Endothelial cell of umbilical vein (primary cell): Measurements from ENCODE around the gene DCAF4L1. TPM values are rescaled to one million over a fixed set of nuclear protein-coding genes. Genes with fewer than 3 reads are reported as not detected.

Experiments used
- Bru-seq: library from RNA; stranded (reverse); fragments of 400-500 nt; gene quantifications from one replicate; lab custom pipeline; 2021; lab: Mats Ljungman, UMichigan
- BruChase-seq, 2 experiments: library from RNA; stranded (reverse); fragments of 400-500 nt; gene quantifications; one replicate each; lab custom pipeline; 2021; lab: Mats Ljungman, UMichigan
- BruUV-seq: library from RNA; stranded (reverse); fragments of 400-500 nt; replicated peaks from 2 replicates; lab custom pipeline; 2021; lab: Mats Ljungman, UMichigan
- CTCF ChIA-PET: fragments of 300-600, 350-600 bp; sonication (Branson Sonifier 250); formaldehyde crosslinking; loops from one replicate; lab custom pipeline; 2021; ENCODE audit warnings: antibody characterized with exemption, inconsistent platforms; lab: Charles Lee
- POLR2A ChIA-PET: fragments of 300-600, 350-600 bp; sonication (Branson Sonifier 250); formaldehyde crosslinking; loops from one replicate; lab custom pipeline; 2021; ENCODE audit warnings: antibody characterized with exemption, inconsistent platforms; lab: Charles Lee
- DNase-seq: peaks from one replicate; pipeline ENCODE4 v3.0.0-alpha.2; 2011; ENCODE audit warnings: low read depth, low spot score
- FAIRE-seq: peaks from 2 replicates; lab custom pipeline; 2011; peaks lifted over from hg19 to GRCh38; lab: Jason Lieb, UNC
- H2AFZ ChIP-seq: 2 replicates; pipeline ENCODE4 v1.6.0; 2012; ENCODE audit warnings: low read depth, low read length, control low read depth, inconsistent platforms
- H3K27ac ChIP-seq: 2 replicates; pipeline ENCODE4 v1.5.1; 2011; ENCODE audit warnings: low read depth, mild to moderate bottlenecking, control low read depth, low read length, moderate library complexity; ENCODE audit not compliant: insufficient read depth
- H3K27me3 ChIP-seq, 2 experiments: 2 replicates each; pipeline versions ENCODE4 v1.6.0 to v1.6.1; 2011; ENCODE audit warnings: low read length in 2 of 2, mixed read lengths in 1 of 2; ENCODE audit not compliant: control insufficient read depth in 2 of 2, insufficient read depth in 2 of 2
- H3K36me3 ChIP-seq, 2 experiments: 2 replicates in 1 of 2; 3 replicates in 1 of 2; pipeline ENCODE4 v1.5.1; 2011; ENCODE audit warnings: low read length in 2 of 2, mild to moderate bottlenecking in 1 of 2, moderate library complexity in 1 of 2; ENCODE audit not compliant: control insufficient read depth in 2 of 2, insufficient read depth in 2 of 2; ENCODE audit errors: extremely low read depth in 1 of 2
- H3K4me1 ChIP-seq: 3 replicates; pipeline ENCODE4 v1.5.1; 2011; ENCODE audit warnings: mild to moderate bottlenecking, low read length; ENCODE audit not compliant: control insufficient read depth, insufficient read depth; ENCODE audit errors: extremely low read depth
- H3K4me2 ChIP-seq: 2 replicates; pipeline ENCODE4 v1.6.1; 2011; ENCODE audit warnings: low read length, control low read depth, mixed read lengths; ENCODE audit not compliant: insufficient read depth
- H3K4me3 ChIP-seq, 3 experiments: fragments of 200-600 bp in 1 of 3; sonication (generic), shearing (Covaris generic) in 1 of 3; replicated peaks in 1 of 3; 2 replicates each; pipeline ENCODE4 v1.5.1; 2011 to 2016; ENCODE audit warnings: control low read depth in 3 of 3, low read length in 3 of 3, mild to moderate bottlenecking in 2 of 3, inconsistent platforms in 1 of 3, low read depth in 1 of 3, moderate library complexity in 1 of 3; ENCODE audit not compliant: insufficient read depth in 1 of 3
- H3K79me2 ChIP-seq: 2 replicates; pipeline ENCODE4 v1.6.0; 2012; ENCODE audit warnings: low read length, inconsistent platforms; ENCODE audit not compliant: control insufficient read depth, insufficient read depth
- H3K9ac ChIP-seq: replicated peaks from 2 replicates; pipeline ENCODE3; 2011; ENCODE audit warnings: low read length, control low read depth; ENCODE audit not compliant: insufficient read depth; ENCODE audit errors: extremely low read depth
- H3K9me1 ChIP-seq: replicated peaks from 3 replicates; pipeline ENCODE4 v1.6.0; 2011; ENCODE audit warnings: mild to moderate bottlenecking, low read length; ENCODE audit not compliant: control insufficient read depth, insufficient read depth; ENCODE audit errors: extremely low read depth
- H3K9me3 ChIP-seq: replicated peaks from 2 replicates; pipeline ENCODE4 v1.5.1; 2012; ENCODE audit warnings: low read length, inconsistent platforms; ENCODE audit not compliant: control insufficient read depth, insufficient read depth
- H4K20me1 ChIP-seq: replicated peaks from 2 replicates; pipeline ENCODE3; 2011; ENCODE audit warnings: mild to moderate bottlenecking, low read length; ENCODE audit not compliant: control insufficient read depth, insufficient read depth; ENCODE audit errors: extremely low read depth
- CTCF ChIP-seq, 2 donors: IDR thresholded peaks; 1 replicate in 1 of 2; 2 replicates in 1 of 2; pipeline ENCODE4 v1.5.1; 2011; ENCODE audit warnings: low read length in 2 of 2, mild to moderate bottlenecking in 2 of 2, moderate library complexity in 2 of 2, control low read depth in 1 of 2, inconsistent platforms in 1 of 2, low read depth in 1 of 2; ENCODE audit not compliant: insufficient read depth in 1 of 2; ENCODE audit errors: extremely low read depth in 1 of 2
- EZH2 ChIP-seq: IDR thresholded peaks from 2 replicates; pipeline ENCODE4 v1.6.1; 2012; ENCODE audit warnings: borderline replicate concordance, low read depth, mild to moderate bottlenecking, moderate library complexity, low read length, inconsistent platforms; ENCODE audit not compliant: severe bottlenecking
- FOS ChIP-seq: IDR thresholded peaks from 2 replicates; pipeline ENCODE4 v1.6.1; 2011; ENCODE audit warnings: mild to moderate bottlenecking, low read length, moderate library complexity, borderline replicate concordance; ENCODE audit not compliant: insufficient read depth
- GATA2 ChIP-seq: IDR thresholded peaks from 2 replicates; pipeline ENCODE4 v1.7.0; 2011; ENCODE audit warnings: low read depth, mild to moderate bottlenecking, moderate library complexity, mixed read lengths, low read length; ENCODE audit not compliant: insufficient read length, insufficient read depth
- JUN ChIP-seq: IDR thresholded peaks from 2 replicates; pipeline ENCODE4 v1.6.1; 2011; ENCODE audit warnings: borderline replicate concordance, low read depth; ENCODE audit not compliant: insufficient read length, insufficient read depth
- MYC ChIP-seq: IDR thresholded peaks from one replicate; pipeline ENCODE4 v1.6.1; 2011; ENCODE audit warnings: mild to moderate bottlenecking, low read depth, low read length
- POLR2A ChIP-seq: IDR thresholded peaks from 2 replicates; pipeline ENCODE4 v1.6.1; 2012; ENCODE audit warnings: low read depth, mild to moderate bottlenecking, control low read depth, low read length
- dilution Hi-C: fragments of 300-500 bp; cut with MboI; formaldehyde crosslinking; loops from one replicate; pipeline ENCODE4 v1.15.0; 2019; ENCODE audit warnings: low sequenced_read_pairs; ENCODE audit not compliant: extremely low pct_ligation_motif_present
- intact Hi-C: fragments of 100-400 bp; cut with micrococcal nuclease; formaldehyde crosslinking; loops from one replicate; pipeline ENCODE4 v1.10.0; 2022
- long read RNA-seq: library from polyadenylated mRNA; stranded (forward); transcript quantifications from one replicate; pipeline ENCODE4 v2.0.0, GENCODE V29; 2021
- polyA minus RNA-seq, 3 experiments: library from RNA; depleted of rRNA, polyadenylated mRNA; stranded (reverse); fragments of >200 nt; gene quantifications; 1 replicate in 1 of 3; 2 replicates in 2 of 3; pipeline ENCODE4 v1.2.3, GENCODE V29; 2011
- polyA plus RNA-seq, 4 experiments: library from polyadenylated mRNA; depleted of rRNA in 3 of 4; stranded (reverse) in 3 of 4; unstranded in 1 of 4; fragments of >200 nt; gene quantifications; 2 replicates each; pipeline versions ENCODE4 v1.2.1 to v1.2.3, GENCODE V29; 2011 to 2012; ENCODE audit warnings: missing spikeins in 1 of 4
- total RNA-seq: library from RNA; stranded (reverse); gene quantifications from 2 replicates; pipeline ENCODE4 v1.2.3, GENCODE V29; 2021

The DCAF4L1 gene, protein sequence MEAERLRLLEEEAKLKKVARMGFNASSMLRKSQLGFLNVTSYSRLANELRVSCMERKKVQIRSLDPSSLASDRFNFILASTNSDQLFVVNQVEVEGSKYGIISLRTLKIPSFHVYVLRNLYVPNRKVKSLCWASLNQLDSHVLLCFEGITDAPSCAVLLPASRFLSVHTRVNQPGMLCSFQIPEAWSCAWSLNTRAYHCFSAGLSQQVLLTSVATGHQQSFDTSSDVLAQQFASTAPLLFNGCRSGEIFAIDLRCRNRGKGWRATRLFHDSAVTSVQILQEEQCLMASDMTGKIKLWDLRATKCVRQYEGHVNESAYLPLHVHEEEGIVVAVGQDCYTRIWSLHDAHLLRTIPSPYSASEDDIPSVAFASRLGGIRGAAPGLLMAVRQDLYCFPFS
- 0.15 and 0.16 TPM in 2 replicates for total RNA-seq
- 0.06 TPM in 2 replicates for polyA plus RNA-seq
- 0.01 and 0.03 TPM in 2 replicates for polyA plus RNA-seq (2011; cell fraction: cytosol; rRNA removed)
- polyA plus RNA-seq (2011; cell fraction: nucleus; rRNA removed) = 0.45 and 0.53 TPM in 2 replicates
- polyA plus RNA-seq (2012) = 0.04 and 0.12 TPM in 2 replicates
- 0.07 and 0.17 TPM in 2 replicates for polyA minus RNA-seq
- not detected for polyA minus RNA-seq (2011; cell fraction: cytosol; rRNA and poly(A)+ RNA removed)
- 0.29 and 0.38 TPM in 2 replicates for polyA minus RNA-seq (2011; cell fraction: nucleus; rRNA and poly(A)+ RNA removed)
- percentile 29 among the genes with signal in this experiment for Bru-seq, nascent RNA
- percentile 92 among the genes with signal in this experiment for BruChase-seq, experiment 1, labeled RNA remaining after a 6-hour chase
- BruChase-seq, experiment 2, labeled RNA remaining after a 2-hour chase = percentile 80 among the genes with signal in this experiment
- long read RNA-seq = 0 reads

DNA sequence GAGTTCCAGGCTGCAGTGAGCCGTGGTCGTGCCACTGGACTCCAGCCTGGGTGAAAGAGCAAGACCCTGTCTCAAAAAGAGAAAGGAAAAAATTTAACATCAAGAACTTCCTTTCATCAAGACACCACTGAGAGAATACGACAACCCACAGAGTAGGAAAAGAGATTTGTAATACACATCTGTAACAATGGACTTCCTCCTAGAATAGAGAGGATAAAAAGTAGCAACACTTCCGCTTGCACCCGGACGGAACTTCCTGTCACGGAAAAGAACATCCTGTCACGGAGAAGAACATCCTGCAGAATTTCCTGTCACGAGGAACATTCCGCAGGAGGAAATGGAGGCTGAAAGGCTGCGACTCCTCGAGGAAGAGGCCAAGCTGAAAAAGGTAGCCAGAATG, at the start of gene DCAF4L1:
Gene DCAF4L1 (plus strand): TSS at position 301 of the 400 bp plus-strand sequence. CDS start 37 bp downstream, at position 338.
- H4K20me1 ChIP-seq = no peaks in the 10 kb centered on the region
- TF ChIP-seq GATA2 (no peak), EZH2 (no peak), CTCF (IDR thresholded peaks at IDR 0.05; ENCODE audit: extremely low read depth in 1 of 2, insufficient read depth in 1 of 2, low read depth in 1 of 2, low read length in 2 of 2) (no peak), FOS (no peak), MYC (no peak), JUN (no peak), POLR2A (no peak)
- H3K9me3 ChIP-seq = no peaks in the 10 kb centered on the region
- H3K4me1 ChIP-seq = no peaks in the 10 kb centered on the region
- no TSS peak for BruUV-seq
- intact Hi-C loops (no loop called here), dilution Hi-C loops (no loop called here)
- no peak for DNase-seq
- CTCF ChIA-PET = no interaction called here
- no peak within 1 kb of the TSS for H3K4me3 ChIP-seq
- H3K27ac ChIP-seq = no peak within 1 kb of the TSS
- H3K9ac ChIP-seq = no peak within 1 kb of the TSS
- no peaks in the 10 kb centered on the region for H3K79me2 ChIP-seq
- H3K9me1 ChIP-seq = no peaks in the 10 kb centered on the region
- FAIRE-seq = no peak
- POLR2A ChIA-PET = interaction anchor here (0.5 kb wide), 1 partner anchor 36 kb away, joined by 7 read pairs; no protein-coding TSS in a partner anchor
- no peaks in the 10 kb centered on the region for H3K27me3 ChIP-seq
- H3K36me3 ChIP-seq = no peaks in the 10 kb centered on the region
- H3K4me2 ChIP-seq = no peak within 1 kb of the TSS
- H2AFZ ChIP-seq = no peak within 1 kb of the TSS
